Natural killer cell (primary cell): ENCODE data around the gene JARID2. TPM values are rescaled to one million over a fixed set of nuclear protein-coding genes. Genes with fewer than 3 reads are reported as not detected.

Source experiments
- ATAC-seq, 3 donors: fragments of 150-1000 bp in 2 of 3; fragments of 200-7000 bp in 1 of 3; cut with Tn5 transposase; 1 replicate in 1 of 3; 2 replicates in 2 of 3; pipeline ENCODE4 v1.10.0; 2021; ENCODE audit warnings: mild to moderate bottlenecking in 2 of 3, moderate library complexity in 2 of 3
- DNase-seq, 2 donors: peaks; one replicate each; pipeline versions ENCODE4 v3.0.0 to v3.0.0-alpha.2; 2013 to 2021; ENCODE audit warnings: mixed read lengths in 1 of 2
- H3K27ac ChIP-seq: one replicate; pipeline ENCODE4 v1.5.1; 2013; ENCODE audit warnings: mild to moderate bottlenecking, low read length
- H3K27me3 ChIP-seq: one replicate; pipeline ENCODE4 v1.6.1; 2013; ENCODE audit warnings: low read length; ENCODE audit not compliant: control insufficient read depth, insufficient read depth
- H3K36me3 ChIP-seq: one replicate; pipeline ENCODE4 v1.6.1; 2013; ENCODE audit warnings: low read length; ENCODE audit not compliant: control insufficient read depth, insufficient read depth
- H3K4me1 ChIP-seq: one replicate; pipeline ENCODE4 v1.6.1; 2013; ENCODE audit warnings: low read length; ENCODE audit not compliant: control insufficient read depth, insufficient read depth
- H3K4me3 ChIP-seq: one replicate; pipeline ENCODE4 v1.5.1; 2013; ENCODE audit warnings: low read length
- H3K9me3 ChIP-seq: one replicate; pipeline ENCODE4 v1.6.1; 2013; ENCODE audit warnings: low read length; ENCODE audit not compliant: control insufficient read depth, insufficient read depth
- H3K27ac Mint-ChIP-seq, 2 donors: one replicate each; pipeline ENCODE4 v1.8.0; 2022; ENCODE audit warnings: mild to moderate bottlenecking in 2 of 2, mixed read lengths in 2 of 2, moderate library complexity in 1 of 2
- H3K27me3 Mint-ChIP-seq, 2 donors: one replicate each; pipeline ENCODE4 v1.8.0; 2022; ENCODE audit warnings: low read depth in 2 of 2, mixed read lengths in 2 of 2
- H3K36me3 Mint-ChIP-seq: one replicate; pipeline ENCODE4 v1.8.0; 2022; ENCODE audit warnings: mixed read lengths
- H3K4me1 Mint-ChIP-seq, 2 donors: one replicate each; pipeline ENCODE4 v1.8.0; 2022; ENCODE audit warnings: mixed read lengths in 2 of 2
- H3K4me3 Mint-ChIP-seq: one replicate; pipeline ENCODE4 v1.8.0; 2022; ENCODE audit warnings: mild to moderate bottlenecking, moderate library complexity, mixed read lengths
- H3K9me3 Mint-ChIP-seq, 2 donors: one replicate each; pipeline ENCODE4 v1.8.0; 2022; ENCODE audit warnings: mixed read lengths in 2 of 2
- CTCF ChIP-seq: fragments of 200-600 bp; IDR thresholded peaks from one replicate; pipeline ENCODE4 v1.8.0; 2022; ENCODE audit warnings: antibody characterized with exemption
- WGBS: methylation state at CpG from one replicate; pipeline ENCODE4 v1.1.7; 2013; ENCODE audit warnings: missing lambda C conversion rate; ENCODE audit not compliant: insufficient coverage; 5-methylcytosine and 5-hydroxymethylcytosine counted together
- intact Hi-C: fragments of 100-400 bp; cut with micrococcal nuclease; formaldehyde crosslinking; loops from one replicate; pipeline ENCODE4 v1.14.2; 2022
- total RNA-seq, 4 donors: library from RNA; stranded (reverse); fragments of 120-200 nt in 1 of 4; gene quantifications; one replicate each; pipeline versions ENCODE4 v1.2.3 to v1.2.4, GENCODE V29; 2013 to 2022

The JARID2 gene
- total RNA-seq, 3 donors from 2014 or later (not counting 1 experiment from before 2014, with no cell fraction given) = 49.9 to 60.9 (median 60.5) TPM

- Mint-ChIP-seq H3K4me1 (peaks cover 61 to 76% of the 10 kb centered on the region in 2 donors), H3K9me3 (no peaks in the 10 kb centered on the region), H3K36me3 (peaks cover 8% of the 10 kb centered on the region), H3K4me3 (no peak overlapping the region), H3K27me3 (no peaks in the 10 kb centered on the region), H3K27ac (peak overlapping the region; percentile 67 to 84)
- DNase-seq = no peak
- Histone ChIP-seq H3K27me3 (no peaks in the 10 kb centered on the region), H3K4me3 (no peak overlapping the region), H3K36me3 (peaks cover 51% of the 10 kb centered on the region), H3K4me1 (peaks cover 21% of the 10 kb centered on the region), H3K9me3 (no peaks in the 10 kb centered on the region), H3K27ac (no peak overlapping the region)
- TF ChIP-seq CTCF = no peak
- intact Hi-C loops = no loop called here
- no peak for ATAC-seq
- WGBS = 94% methylated on average over 23 of the region's 23 CpGs
Measured at GRCh38 chr6:15523679-15524630, 278.1 kb downstream of the JARID2 start.

DNA sequence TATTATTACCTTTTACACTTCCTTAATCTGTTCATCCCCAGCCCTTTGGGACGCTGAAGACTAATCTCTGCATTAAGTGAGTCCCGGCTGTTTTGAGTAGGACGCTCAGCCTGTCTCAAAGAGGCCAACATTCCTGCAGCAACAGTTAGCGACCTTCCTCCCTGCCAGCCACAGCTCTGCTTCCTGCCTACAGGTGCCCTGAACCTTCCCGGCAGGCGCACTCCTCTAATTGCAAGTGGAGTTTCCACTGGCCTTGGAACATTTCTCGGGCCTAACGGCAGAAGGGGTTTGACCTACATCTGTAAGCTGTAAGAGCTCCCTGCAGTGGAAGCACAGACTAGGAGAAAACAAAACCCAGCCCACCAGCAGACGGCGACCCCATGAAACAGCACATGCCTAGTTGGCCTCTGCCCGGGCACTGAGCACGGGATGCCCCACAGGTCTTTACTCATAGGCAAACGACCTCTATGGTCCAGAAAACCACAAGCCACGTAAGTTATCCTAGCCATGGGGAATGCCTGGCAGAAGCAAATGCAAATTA, 279.1 kb downstream of the JARID2 start:
- WGBS = 92% methylated on average over 14 of the region's 14 CpGs
- no peak for TF ChIP-seq CTCF
- H3K27ac ChIP-seq = no peak overlapping the region

DNA sequence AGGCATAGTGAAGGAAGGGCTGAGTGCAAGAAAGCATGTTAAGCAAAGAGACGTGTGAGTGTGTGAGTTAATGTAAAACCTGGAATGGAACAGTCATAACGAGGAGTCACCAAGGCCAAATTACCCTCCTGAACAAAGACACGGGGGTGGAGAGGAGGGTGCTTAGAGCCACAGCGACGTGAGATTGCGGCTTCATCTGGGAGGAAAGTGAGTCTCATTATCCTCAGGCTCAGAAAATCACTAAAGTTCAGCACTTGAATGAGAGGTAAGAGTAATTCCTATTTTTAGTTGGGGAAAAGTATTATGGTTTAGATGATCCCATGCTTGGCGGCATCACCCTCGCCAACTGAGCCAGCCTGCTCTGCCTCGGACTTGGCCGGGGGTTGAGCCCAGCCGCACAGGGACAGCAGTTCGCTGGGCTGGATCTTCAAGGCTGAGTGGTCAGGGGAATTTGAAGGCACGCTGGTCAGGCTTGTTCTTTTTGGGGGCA, 280.4 kb downstream of the JARID2 start:
- peaks cover 8% of the 10 kb centered on the region for H3K36me3 Mint-ChIP-seq
- Histone ChIP-seq H3K27ac (no peak overlapping the region), H3K4me3 (no peak overlapping the region), H3K27me3 (no peaks in the 10 kb centered on the region), H3K4me1 (peaks cover 15% of the 10 kb centered on the region), H3K36me3 (peaks cover 51% of the 10 kb centered on the region), H3K9me3 (no peaks in the 10 kb centered on the region)
- no peak overlapping the region for H3K4me3 Mint-ChIP-seq
- peaks cover 42 to 55% of the 10 kb centered on the region in 2 donors for H3K4me1 Mint-ChIP-seq
- no peak for ATAC-seq
- WGBS = 87% methylated on average over 13 of the region's 13 CpGs
- TF ChIP-seq CTCF = no peak
- no peaks in the 10 kb centered on the region for H3K9me3 Mint-ChIP-seq
- peak overlapping the region in 1 of 2 donors; percentile 12 for H3K27ac Mint-ChIP-seq
- DNase-seq = no peak
- intact Hi-C loops = no loop called here
- H3K27me3 Mint-ChIP-seq = no peaks in the 10 kb centered on the region

More for the DNA sequence above, 279.1 kb downstream of the JARID2 start:
- Mint-ChIP-seq H3K4me1 (peaks cover 51 to 66% of the 10 kb centered on the region in 2 donors), H3K27me3 (no peaks in the 10 kb centered on the region), H3K4me3 (no peak overlapping the region), H3K36me3 (peaks cover 8% of the 10 kb centered on the region), H3K27ac (peak overlapping the region; percentile 4 to 12), H3K9me3 (no peaks in the 10 kb centered on the region)
- no peaks in the 10 kb centered on the region for H3K27me3 ChIP-seq
- H3K4me3 ChIP-seq = no peak overlapping the region
- peaks cover 49% of the 10 kb centered on the region for H3K36me3 ChIP-seq
- ATAC-seq (no peak), DNase-seq (no peak)
- intact Hi-C loops = no loop called here
- no peaks in the 10 kb centered on the region for H3K9me3 ChIP-seq
- peaks cover 16% of the 10 kb centered on the region for H3K4me1 ChIP-seq
